22Rv1 (cell line): Measurements from ENCODE around the gene SLC36A4.

Experiments
- H3K27ac ChIP-seq: fragments of 450-650 bp; 2 replicates; pipeline ENCODE4 v1.5.1; 2017
- CTCF ChIP-seq: fragments of 450-650 bp; IDR thresholded peaks from 2 replicates; pipeline ENCODE4 v1.5.1; 2017; ENCODE audit warnings: mild to moderate bottlenecking
- ZFX ChIP-seq: fragments of 450-650 bp; IDR thresholded peaks from 2 replicates; pipeline ENCODE4 v1.6.1; 2017; ENCODE audit warnings: antibody characterized with exemption, borderline replicate concordance

The SLC36A4 gene

DNA sequence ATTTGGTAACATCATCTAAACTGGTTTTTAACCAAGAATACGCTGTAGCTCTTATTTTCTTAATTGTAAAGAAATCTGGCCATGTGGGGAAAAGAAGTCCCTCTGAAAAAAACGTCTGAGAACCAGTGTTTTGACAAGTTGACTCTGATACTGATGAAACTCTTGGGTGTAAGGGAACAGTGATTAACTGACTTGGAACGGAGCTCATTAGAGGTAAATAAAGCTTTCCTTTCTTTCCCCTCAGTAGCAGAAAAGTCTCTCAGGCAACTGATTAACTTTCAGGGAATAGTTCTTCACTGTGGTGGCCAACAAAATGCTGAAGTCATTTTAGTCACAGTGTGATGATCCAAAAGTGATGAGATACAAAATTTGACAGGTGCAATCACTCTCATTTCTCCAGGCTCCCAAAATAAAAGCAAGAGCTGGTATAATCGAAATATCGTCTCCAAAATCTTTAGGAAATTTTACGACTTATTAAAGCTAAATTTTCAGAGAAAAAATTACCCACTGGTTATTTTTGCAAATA, 52.3 kb downstream of the SLC36A4 start:
- TF ChIP-seq CTCF (no peak), ZFX (no peak)

DNA sequence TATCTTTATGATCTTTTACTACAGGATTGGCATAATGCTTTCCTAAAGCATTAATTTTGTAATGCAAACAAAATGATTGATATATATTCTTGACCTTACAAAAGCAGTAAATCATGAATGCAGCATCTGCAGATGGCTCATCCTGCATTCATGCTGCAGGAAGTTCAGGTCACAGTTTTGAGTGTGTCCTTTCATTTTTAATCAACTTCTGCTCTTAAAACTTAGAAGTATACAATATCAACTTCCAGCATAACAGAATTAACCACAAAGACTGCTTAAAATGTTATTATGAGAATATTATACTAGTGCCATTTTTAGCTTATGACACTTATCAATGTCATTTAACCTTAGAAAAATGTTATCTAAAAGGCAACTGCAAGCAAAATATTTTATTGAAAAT, 54.0 kb downstream of the SLC36A4 start:
- no peak overlapping the region for H3K27ac ChIP-seq
- TF ChIP-seq ZFX = no peak
- TF ChIP-seq CTCF = no peak

More for the DNA sequence above, 52.3 kb downstream of the SLC36A4 start:
- no peak overlapping the region for H3K27ac ChIP-seq

GRCh38 chr11:93143186-93143585, 54.6 kb downstream of the SLC36A4 start:
- TF ChIP-seq ZFX (no peak), CTCF (no peak)
- H3K27ac ChIP-seq = no peak overlapping the region

- no peak overlapping the region for H3K27ac ChIP-seq
- TF ChIP-seq CTCF (no peak), ZFX (no peak)
Measured at GRCh38 chr11:93133488-93134109, 64.2 kb downstream of the SLC36A4 start.

DNA sequence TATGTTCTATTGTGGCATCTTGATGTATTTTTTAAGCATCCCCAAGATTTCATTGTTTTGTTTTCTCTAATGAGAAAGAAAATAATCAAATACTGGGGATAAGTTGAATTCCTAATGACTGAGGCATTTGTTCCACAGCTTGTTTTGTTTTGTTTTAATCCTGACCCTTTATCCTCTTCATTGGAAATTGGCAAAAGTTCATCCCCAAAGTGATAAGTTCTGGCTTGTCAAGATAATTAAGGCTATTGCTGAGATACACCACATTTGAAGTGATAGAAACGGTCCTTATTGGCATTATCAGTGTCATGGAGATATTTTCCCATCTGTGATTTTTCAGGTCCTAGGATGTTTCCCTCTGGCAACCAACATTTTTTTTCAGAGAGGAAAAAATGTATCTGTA, 65.0 kb downstream of the SLC36A4 start:
- H3K27ac ChIP-seq = no peak overlapping the region
- TF ChIP-seq CTCF = no peak
- TF ChIP-seq ZFX = no peak

DNA sequence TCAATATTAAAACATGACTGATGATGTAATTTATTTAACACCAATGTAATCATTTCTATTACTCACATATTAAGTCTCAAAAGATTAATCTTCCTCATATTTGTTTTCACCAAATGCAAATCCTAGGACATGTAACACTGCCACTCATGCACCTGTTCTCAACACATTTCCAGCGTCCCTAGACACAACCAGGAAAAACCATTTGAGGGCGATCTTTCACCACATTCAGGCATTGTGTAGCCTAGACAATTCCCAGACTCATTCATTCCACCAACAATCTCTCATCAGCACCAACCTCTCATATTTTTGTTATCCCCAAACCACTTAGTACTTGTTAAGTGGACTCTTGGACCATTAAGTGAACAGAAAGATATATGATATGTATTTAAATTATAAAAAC, 66.1 kb downstream of the SLC36A4 start:
- peak; percentile 35; the same call in 1 of the 2 replicates for TF ChIP-seq CTCF
- no peak for TF ChIP-seq ZFX
- H3K27ac ChIP-seq = no peak overlapping the region

DNA sequence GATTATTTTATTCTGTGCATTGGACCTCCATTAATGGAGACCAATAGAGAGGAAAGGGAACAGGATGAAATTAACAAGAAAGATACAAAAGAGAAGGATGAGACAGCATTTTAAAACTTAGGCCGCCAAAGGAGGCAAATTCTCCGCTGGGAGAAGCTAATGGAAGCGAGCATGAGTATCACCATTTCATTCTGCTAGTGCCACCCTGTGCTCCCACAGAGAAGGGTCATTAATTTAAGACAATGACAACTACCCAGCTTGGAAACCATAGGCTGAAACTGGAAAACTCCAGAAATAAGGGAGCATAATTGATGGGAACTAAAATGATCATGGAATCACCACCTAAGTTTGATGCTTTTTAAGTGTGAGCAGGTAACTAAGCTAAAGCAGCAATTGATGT, 69.2 kb downstream of the SLC36A4 start:
- TF ChIP-seq ZFX = no peak
- no peak for TF ChIP-seq CTCF
- H3K27ac ChIP-seq = no peak overlapping the region
